HepG2 (cell line): ENCODE measurements around the gene C2orf78. TPM values are rescaled to one million over a fixed set of nuclear protein-coding genes. Genes with fewer than 3 reads are reported as not detected.

Experiments
- ADNP ChIP-seq: sonication (generic); formaldehyde crosslinking; IDR thresholded peaks from 2 replicates; pipeline ENCODE4 v1.4.0; 2020; ENCODE audit warnings: missing genetic modification reagents
- ATF7-NPFF ChIP-seq: sonication (generic); formaldehyde crosslinking; IDR thresholded peaks from 2 replicates; pipeline ENCODE4 v1.8.1; 2023; ENCODE audit warnings: mild to moderate bottlenecking, low read depth, missing genetic modification reagents, moderate library complexity
- BORCS8-MEF2B ChIP-seq: sonication (generic); formaldehyde crosslinking; IDR thresholded peaks from 2 replicates; pipeline ENCODE4 v1.8.0; 2022; ENCODE audit warnings: mild to moderate bottlenecking, missing genetic modification reagents
- CENPX ChIP-seq: sonication (generic); formaldehyde crosslinking; IDR thresholded peaks from 2 replicates; pipeline ENCODE4 v1.9.0; 2021; ENCODE audit warnings: mild to moderate bottlenecking, missing genetic modification reagents, moderate library complexity
- GPBP1L1 ChIP-seq: sonication (generic); formaldehyde crosslinking; IDR thresholded peaks from 2 replicates; pipeline ENCODE4 v1.5.0; 2020; ENCODE audit warnings: mild to moderate bottlenecking, missing genetic modification reagents
- IKZF4 ChIP-seq: sonication (generic); formaldehyde crosslinking; IDR thresholded peaks from 2 replicates; pipeline ENCODE4 v1.5.1; 2020; ENCODE audit warnings: borderline replicate concordance, mild to moderate bottlenecking, low read depth, missing genetic modification reagents; ENCODE audit errors: not compliant biosample characterization
- JUNB ChIP-seq: sonication (generic); formaldehyde crosslinking; IDR thresholded peaks from 2 replicates; pipeline ENCODE4 v1.8.0; 2022; ENCODE audit warnings: missing genetic modification reagents, mild to moderate bottlenecking, borderline replicate concordance
- MAFF ChIP-seq: IDR thresholded peaks from 2 replicates; pipeline ENCODE4 v1.6.1; 2011; ENCODE audit warnings: low read depth, low read length, improper control_type of control experiment
- MYPOP ChIP-seq: sonication (generic); formaldehyde crosslinking; IDR thresholded peaks from 2 replicates; pipeline ENCODE4 v1.8.1; 2023; ENCODE audit warnings: mild to moderate bottlenecking, moderate library complexity, missing genetic modification reagents
- PBX2 ChIP-seq: IDR thresholded peaks from 2 replicates; pipeline ENCODE4 v1.6.1; 2016; ENCODE audit warnings: control low read depth
- PREB ChIP-seq: sonication (generic); formaldehyde crosslinking; IDR thresholded peaks from 2 replicates; pipeline ENCODE4 v1.4.0; 2020; ENCODE audit warnings: missing genetic modification reagents
- SMARCE1 ChIP-seq: fragments of 450-650 bp; IDR thresholded peaks from 2 replicates; pipeline ENCODE4 v1.6.1; 2017; ENCODE audit warnings: borderline replicate concordance
- SNAPC4 ChIP-seq: sonication (generic); formaldehyde crosslinking; IDR thresholded peaks from 2 replicates; pipeline ENCODE4 v1.4.0; 2020; ENCODE audit warnings: mild to moderate bottlenecking, missing genetic modification reagents
- SSRP1 ChIP-seq: IDR thresholded peaks from 2 replicates; pipeline ENCODE4 v1.6.1; 2016; ENCODE audit warnings: control low read depth
- TAF1 ChIP-seq: sonication (generic); formaldehyde crosslinking; IDR thresholded peaks from 2 replicates; pipeline ENCODE4 v1.4.0; 2020; ENCODE audit warnings: missing genetic modification reagents
- ZMYM2 ChIP-seq: sonication (generic); formaldehyde crosslinking; IDR thresholded peaks from 2 replicates; pipeline ENCODE4 v1.8.0; 2022; ENCODE audit warnings: mild to moderate bottlenecking, missing genetic modification reagents
- ZNF20 ChIP-seq: sonication (generic); formaldehyde crosslinking; IDR thresholded peaks from 2 replicates; pipeline ENCODE4 v1.4.0; 2020; ENCODE audit warnings: mild to moderate bottlenecking, moderate library complexity, missing genetic modification reagents
- ZNF331 ChIP-seq: sonication (generic); formaldehyde crosslinking; IDR thresholded peaks from 2 replicates; pipeline ENCODE4 v1.4.0; 2020; ENCODE audit warnings: missing genetic modification reagents
- ZNF597 ChIP-seq: sonication (generic); formaldehyde crosslinking; IDR thresholded peaks from 2 replicates; pipeline ENCODE4 v1.5.0; 2020; ENCODE audit warnings: missing genetic modification reagents
- polyA plus RNA-seq, 8 experiments: library from polyadenylated mRNA; depleted of rRNA in 3 of 8; stranded (reverse) in 7 of 8; unstranded in 1 of 8; fragments of >200 nt; fragmentation: Illumina TruSeq in 4 of 8; extraction: Trizol in 4 of 8; gene quantifications; 2 replicates each; pipeline versions ENCODE4 v1.2.1 to v1.2.3, GENCODE V29; 2011 to 2016; ENCODE audit warnings: low read depth in 4 of 8, missing spikeins in 1 of 8, mixed read lengths in 1 of 8; ENCODE audit not compliant: insufficient read depth in 1 of 8
- total RNA-seq, 5 experiments: library from RNA; depleted of rRNA; stranded (reverse); fragments of >200 nt; fragmentation: Illumina TruSeq; extraction: Trizol; gene quantifications; 2 replicates each; pipeline ENCODE4 v1.2.3, GENCODE V29; 2016; ENCODE audit warnings: low read depth in 1 of 5

Gene C2orf78
- total and polyA plus RNA-seq, 2 of the 13 experiments (the other 11 are each of a cell fraction or from before 2014, with no cell fraction given) = not detected

GRCh38 chr2:73779467-73780236 lies 4.3 kb upstream of the C2orf78 start, which contains the start of gene DUSP11 (continued):
- TF ChIP-seq ZNF597 (CRISPR knock-in tag) = no peak
- TF ChIP-seq SSRP1 (CRISPR knock-in tag) = no peak; the same call in 1 of the 2 replicates
- no peak for TF ChIP-seq IKZF4 (CRISPR knock-in tag)
- no peak for TF ChIP-seq ZMYM2 (CRISPR knock-in tag)
- no peak for TF ChIP-seq PREB (CRISPR knock-in tag)
- no peak for TF ChIP-seq PBX2 (CRISPR knock-in tag)
- TF ChIP-seq BORCS8-MEF2B (CRISPR knock-in tag) = peak; percentile 86
- TF ChIP-seq JUNB (CRISPR knock-in tag) = no peak
- TF ChIP-seq ATF7-NPFF (CRISPR knock-in tag) = peak; percentile 77; the same call in 1 of the 2 replicates
- no peak for TF ChIP-seq ADNP
- peak; percentile 93 for TF ChIP-seq TAF1 (CRISPR knock-in tag)
- TF ChIP-seq CENPX = no peak
- no peak for TF ChIP-seq SMARCE1
- TF ChIP-seq ZNF20 (CRISPR knock-in tag) = no peak
- TF ChIP-seq MAFF = peak; percentile 1; the same call in 1 of the 2 replicates
- TF ChIP-seq MYPOP = peak; percentile 56
- peak; percentile 90 for TF ChIP-seq ZNF331
- TF ChIP-seq GPBP1L1 = no peak
- TF ChIP-seq SNAPC4 = no peak
